ENCODE measurements around the gene VCL. TPM values are rescaled to one million over a fixed set of nuclear protein-coding genes. Genes with fewer than 3 reads are reported as not detected.

VCL gene
- total RNA-seq, 1 experiment from 2014 or later: 92.2 TPM

DNA sequence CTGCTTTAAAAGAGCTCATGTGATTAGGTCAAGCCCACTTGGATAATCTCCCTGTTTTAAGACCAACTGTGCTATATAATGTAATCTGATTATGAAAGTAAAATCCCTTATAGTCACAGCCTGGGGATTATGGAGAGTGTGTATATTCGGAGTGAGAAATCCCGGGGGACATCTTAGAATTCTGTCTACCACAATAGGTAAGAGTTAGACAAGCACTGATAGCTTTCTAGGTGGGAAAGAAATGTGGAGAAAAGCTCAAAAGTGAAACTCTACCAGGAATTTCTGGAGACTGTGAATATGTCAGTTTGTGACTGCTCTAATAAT lies 2.9 kb upstream of the VCL start:
- Histone ChIP-seq H3K27me3 (replicated peaks; ENCODE audit: control insufficient read depth, insufficient read depth, low read length) (no peaks in the 10 kb centered on the region), H3K36me3 (ENCODE audit: control insufficient read depth, insufficient read depth, low read length) (no peaks in the 10 kb centered on the region; the same call in 1 of the 2 replicates), H3K4me1 (peaks cover 8% of the 10 kb centered on the region), H3K9me3 (no peaks in the 10 kb centered on the region), H3K4me3 (ENCODE audit: low read depth, low read length) (no peak overlapping the region)
- no TSS peak for BruUV-seq (replicated peaks)
- TF ChIP-seq, protein P1, sequence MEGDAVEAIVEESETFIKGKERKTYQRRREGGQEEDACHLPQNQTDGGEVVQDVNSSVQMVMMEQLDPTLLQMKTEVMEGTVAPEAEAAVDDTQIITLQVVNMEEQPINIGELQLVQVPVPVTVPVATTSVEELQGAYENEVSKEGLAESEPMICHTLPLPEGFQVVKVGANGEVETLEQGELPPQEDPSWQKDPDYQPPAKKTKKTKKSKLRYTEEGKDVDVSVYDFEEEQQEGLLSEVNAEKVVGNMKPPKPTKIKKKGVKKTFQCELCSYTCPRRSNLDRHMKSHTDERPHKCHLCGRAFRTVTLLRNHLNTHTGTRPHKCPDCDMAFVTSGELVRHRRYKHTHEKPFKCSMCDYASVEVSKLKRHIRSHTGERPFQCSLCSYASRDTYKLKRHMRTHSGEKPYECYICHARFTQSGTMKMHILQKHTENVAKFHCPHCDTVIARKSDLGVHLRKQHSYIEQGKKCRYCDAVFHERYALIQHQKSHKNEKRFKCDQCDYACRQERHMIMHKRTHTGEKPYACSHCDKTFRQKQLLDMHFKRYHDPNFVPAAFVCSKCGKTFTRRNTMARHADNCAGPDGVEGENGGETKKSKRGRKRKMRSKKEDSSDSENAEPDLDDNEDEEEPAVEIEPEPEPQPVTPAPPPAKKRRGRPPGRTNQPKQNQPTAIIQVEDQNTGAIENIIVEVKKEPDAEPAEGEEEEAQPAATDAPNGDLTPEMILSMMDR (IDR thresholded peaks at IDR 0.05; ENCODE audit: insufficient read depth in 1 of 2, low read depth in 1 of 2, low read length in 1 of 2, severe bottlenecking in 1 of 2, unreplicated experiment in 1 of 2): no peak
- ChIA-PET CTCF (interaction anchor here (0.8 kb wide), 1 partner anchor 115 kb away, joined by 3 read pairs; no protein-coding TSS in a partner anchor), POLR2A (interaction anchor here (0.6 kb wide), 1 partner anchor 31 kb away, joined by 3 read pairs; no protein-coding TSS in a partner anchor)
- intact Hi-C loops (cut with micrococcal nuclease; ENCODE audit: unreplicated experiment): loop anchor here (5.0 kb wide), 1 partner anchor 87 kb away; no protein-coding TSS in a partner anchor
- no peaks in the 10 kb centered on the region for H3K9me3 Mint-ChIP-seq (ENCODE audit: unreplicated experiment)
- no peak for DNase-seq
- no peak overlapping the region for H3K27ac Mint-ChIP-seq (ENCODE audit: unreplicated experiment)
- peaks cover 13% of the 10 kb centered on the region for H3K4me1 Mint-ChIP-seq (ENCODE audit: low read depth, unreplicated experiment)
- H3K27me3 Mint-ChIP-seq (ENCODE audit: insufficient read depth, unreplicated experiment): no peaks in the 10 kb centered on the region
- H3K4me3 Mint-ChIP-seq (ENCODE audit: unreplicated experiment): no peak overlapping the region
- peaks cover 15% of the 10 kb centered on the region for H3K36me3 Mint-ChIP-seq (ENCODE audit: insufficient read depth, unreplicated experiment)

DNA sequence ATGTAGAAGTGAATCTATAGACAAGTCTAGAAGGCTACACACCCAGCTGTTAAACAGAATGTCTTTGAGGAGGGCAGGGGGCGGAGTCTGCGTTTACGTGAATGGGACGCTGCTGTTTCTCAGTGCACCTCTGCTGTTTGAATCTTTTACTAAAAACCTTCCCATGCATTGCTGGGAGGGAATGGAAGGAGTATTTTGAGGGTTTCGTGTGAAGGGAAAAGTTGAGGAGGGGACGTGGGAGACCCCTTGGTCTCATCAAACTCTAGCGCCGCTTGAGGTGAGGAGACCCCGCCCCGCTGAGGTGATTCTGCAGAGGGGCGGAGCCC lies 492 bp upstream of the VCL start:
- Mint-ChIP-seq H3K27me3 (ENCODE audit: insufficient read depth, unreplicated experiment) (no peaks in the 10 kb centered on the region), H3K4me1 (ENCODE audit: low read depth, unreplicated experiment) (peaks cover 25% of the 10 kb centered on the region), H3K4me3 (ENCODE audit: unreplicated experiment) (peak overlapping the region; percentile 98), H3K9me3 (ENCODE audit: unreplicated experiment) (no peaks in the 10 kb centered on the region), H3K27ac (ENCODE audit: unreplicated experiment) (peak overlapping the region; percentile 96), H3K36me3 (ENCODE audit: insufficient read depth, unreplicated experiment) (peaks cover 20% of the 10 kb centered on the region)
- H3K36me3 ChIP-seq (ENCODE audit: control insufficient read depth, insufficient read depth, low read length): no peaks in the 10 kb centered on the region; the same call in 1 of the 2 replicates
- no peaks in the 10 kb centered on the region for H3K9me3 ChIP-seq
- intact Hi-C loops (cut with micrococcal nuclease; ENCODE audit: unreplicated experiment): loop anchor here (1.0 to 5.0 kb wide), 2 partner anchors 61 to 85 kb away; no protein-coding TSS in a partner anchor
- CTCF ChIA-PET: interaction anchor here (1.1 to 1.6 kb wide), 3 partner anchors 57 to 118 kb away, joined by 3 read pairs; no protein-coding TSS in a partner anchor
- BruUV-seq (replicated peaks): no TSS peak
- DNase-seq: no peak
- POLR2A ChIA-PET: interaction anchor here (0.9 to 2.5 kb wide), 8 partner anchors 22 to 176 kb away, joined by 3 to 19 read pairs (median 4); no protein-coding TSS in a partner anchor
- peaks cover 31% of the 10 kb centered on the region for H3K4me1 ChIP-seq
- H3K4me3 ChIP-seq (ENCODE audit: low read depth, low read length): peak overlapping the region; percentile 88
- TF ChIP-seq, protein P1 (IDR thresholded peaks at IDR 0.05; ENCODE audit: insufficient read depth in 1 of 2, low read depth in 1 of 2, low read length in 1 of 2, severe bottlenecking in 1 of 2, unreplicated experiment in 1 of 2): no peak
- no peaks in the 10 kb centered on the region for H3K27me3 ChIP-seq (replicated peaks; ENCODE audit: control insufficient read depth, insufficient read depth, low read length)

DNA sequence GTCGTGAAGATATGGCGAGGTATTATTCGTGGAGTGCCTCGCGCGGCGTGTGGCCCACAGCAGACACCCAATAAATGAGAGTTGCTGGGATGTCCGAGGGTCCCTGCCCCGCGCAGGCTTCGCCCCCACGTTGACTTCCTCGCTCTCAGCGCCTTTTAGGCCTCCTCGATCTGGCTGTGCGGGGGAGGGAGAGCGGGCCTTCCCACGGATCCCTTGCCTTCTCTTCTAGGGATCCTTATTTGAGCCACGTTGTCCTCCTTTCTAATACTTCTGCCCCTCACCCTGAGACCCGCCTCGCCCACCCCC lies 660 bp downstream of the VCL start:
- no peaks in the 10 kb centered on the region for H3K27me3 ChIP-seq (replicated peaks; ENCODE audit: control insufficient read depth, insufficient read depth, low read length)
- H3K4me1 Mint-ChIP-seq (ENCODE audit: low read depth, unreplicated experiment): peaks cover 21% of the 10 kb centered on the region
- DNase-seq: peak; percentile 17 to 38
- H3K4me1 ChIP-seq: peaks cover 32% of the 10 kb centered on the region
- ChIA-PET CTCF (interaction anchor here (0.7 to 2.0 kb wide), 8 partner anchors 53 to 119 kb away, joined by 4 to 7 read pairs (median 4); no protein-coding TSS in a partner anchor), POLR2A (interaction anchor here (0.5 to 2.5 kb wide), 5 partner anchors 10 to 110 kb away, joined by 3 to 19 read pairs (median 5); no protein-coding TSS in a partner anchor)
- H3K4me3 ChIP-seq (ENCODE audit: low read depth, low read length): peak overlapping the region; percentile 100
- peak overlapping the region; percentile 98 for H3K4me3 Mint-ChIP-seq (ENCODE audit: unreplicated experiment)
- H3K27me3 Mint-ChIP-seq (ENCODE audit: insufficient read depth, unreplicated experiment): no peaks in the 10 kb centered on the region
- H3K36me3 ChIP-seq (ENCODE audit: control insufficient read depth, insufficient read depth, low read length): no peaks in the 10 kb centered on the region; the same call in 1 of the 2 replicates
- no peaks in the 10 kb centered on the region for H3K9me3 Mint-ChIP-seq (ENCODE audit: unreplicated experiment)
- peaks cover 28% of the 10 kb centered on the region for H3K36me3 Mint-ChIP-seq (ENCODE audit: insufficient read depth, unreplicated experiment)
- TF ChIP-seq, protein P1 (IDR thresholded peaks at IDR 0.05; ENCODE audit: insufficient read depth in 1 of 2, low read depth in 1 of 2, low read length in 1 of 2, severe bottlenecking in 1 of 2, unreplicated experiment in 1 of 2): no peak
- peak overlapping the region; percentile 96 for H3K27ac Mint-ChIP-seq (ENCODE audit: unreplicated experiment)
- H3K9me3 ChIP-seq: no peaks in the 10 kb centered on the region
- BruUV-seq (replicated peaks): TSS peak; percentile 54
- intact Hi-C loops (cut with micrococcal nuclease; ENCODE audit: unreplicated experiment): loop anchor here (5.0 kb wide), 1 partner anchor 84 kb away; no protein-coding TSS in a partner anchor
